SIG-M5 treated with dmso at 0.1 percent for 504 hours (cell line): ENCODE data around the gene CLEC11A.
"Not testable (repeated sequence)": the region's sequence is repeated elsewhere in the genome, so short reads cannot be mapped to it uniquely, and the experiment has no call there.

Experiments
- DNase-seq: peaks from one replicate; lab custom pipeline; 2025; ENCODE audit not compliant: unreplicated experiment; lab: John Stamatoyannopoulos, UW

Gene CLEC11A

DNA sequence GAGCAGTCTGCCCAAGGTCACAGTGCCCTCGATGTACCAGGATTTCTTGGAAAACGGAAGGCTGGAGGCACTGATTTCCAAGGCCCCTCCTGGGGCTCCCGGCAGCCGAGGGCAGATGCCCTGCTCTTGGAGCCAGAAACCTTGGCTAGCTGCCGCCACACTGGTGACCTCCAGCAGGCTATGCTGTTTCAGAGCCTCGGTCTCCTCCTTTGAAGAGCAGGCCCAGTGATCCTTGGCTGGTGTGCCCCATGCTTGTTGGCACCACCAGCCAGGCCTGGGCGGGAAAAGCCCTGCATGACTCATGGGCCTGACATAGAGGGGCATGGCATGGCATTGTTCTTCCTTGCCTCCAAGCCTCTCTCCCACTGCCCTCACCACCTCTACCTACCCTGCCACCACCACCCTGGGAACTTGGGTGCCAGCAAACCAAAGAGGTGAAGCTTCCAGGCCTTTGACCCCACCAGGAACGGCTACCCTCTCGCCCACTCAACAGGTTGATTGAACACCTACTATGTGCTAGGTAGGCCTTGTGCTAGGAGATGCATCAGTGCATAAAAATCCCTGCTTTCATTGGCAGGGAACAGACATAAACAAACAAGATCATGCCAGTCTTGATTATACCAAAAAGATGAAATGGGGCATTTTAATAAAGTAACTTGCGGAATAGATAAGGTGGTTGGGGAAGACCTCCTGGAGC is 1.6 kb upstream of the CLEC11A start:
- no peak for DNase-seq

GRCh38 chr19:50722201-50723013 is 757 bp upstream of the CLEC11A start:
- no peak for DNase-seq

- DNase-seq, result no peak
Observed at GRCh38 chr19:50723735-50724521, 764 bp downstream of the CLEC11A start.

DNA sequence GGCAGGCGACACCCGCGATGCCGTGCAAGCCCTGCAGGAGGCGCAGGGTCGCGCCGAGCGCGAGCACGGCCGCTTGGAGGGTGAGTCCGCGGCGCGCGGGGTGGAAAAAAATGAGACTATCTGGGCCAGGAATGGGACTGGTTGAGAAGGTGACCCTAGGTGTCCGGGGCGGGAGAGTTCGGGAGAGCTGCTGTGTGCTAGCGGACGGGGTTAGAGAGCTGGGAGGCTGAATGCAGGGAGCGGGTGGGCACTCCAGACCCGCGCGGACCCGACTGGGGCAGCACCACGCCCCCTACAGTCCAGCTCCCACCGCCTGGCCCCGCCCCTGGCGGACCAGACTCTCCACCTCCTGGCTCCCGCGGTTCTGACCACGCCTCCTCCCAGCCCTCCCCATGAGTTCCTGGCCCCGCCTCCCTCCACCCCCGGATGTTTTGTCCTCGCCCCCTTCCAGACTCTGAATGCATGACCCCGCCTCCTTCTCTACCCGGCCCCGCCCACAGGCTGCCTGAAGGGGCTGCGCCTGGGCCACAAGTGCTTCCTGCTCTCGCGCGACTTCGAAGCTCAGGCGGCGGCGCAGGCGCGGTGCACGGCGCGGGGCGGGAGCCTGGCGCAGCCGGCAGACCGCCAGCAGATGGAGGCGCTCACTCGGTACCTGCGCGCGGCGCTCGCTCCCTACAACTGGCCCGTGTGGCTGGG is 1.5 kb downstream of the CLEC11A start:
- DNase-seq, result peak; percentile 98

GRCh38 chr19:50725218-50725910 is 2.2 kb downstream of the CLEC11A start:
- DNase-seq, result no peak

DNA sequence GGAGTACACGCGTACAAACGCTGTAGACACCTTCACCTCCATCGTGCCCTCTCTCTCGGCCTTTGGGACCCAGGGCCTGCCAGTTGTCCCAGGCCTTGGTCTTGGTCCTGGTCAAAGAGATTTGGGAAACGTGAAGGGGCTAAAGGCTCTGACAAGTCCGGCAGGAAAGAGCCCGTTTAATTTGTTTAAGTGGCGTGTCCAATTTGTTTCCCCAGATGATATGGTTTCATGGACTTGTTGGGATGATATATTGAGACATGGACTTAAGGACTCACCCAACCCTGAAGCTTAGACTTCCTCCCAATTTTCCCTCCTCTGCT is 2.7 kb downstream of the CLEC11A start:
- DNase-seq, result no peak

GRCh38 chr19:50728084-50728737 is 5.0 kb downstream of the CLEC11A start:
- DNase-seq, result peak; percentile 93

DNA sequence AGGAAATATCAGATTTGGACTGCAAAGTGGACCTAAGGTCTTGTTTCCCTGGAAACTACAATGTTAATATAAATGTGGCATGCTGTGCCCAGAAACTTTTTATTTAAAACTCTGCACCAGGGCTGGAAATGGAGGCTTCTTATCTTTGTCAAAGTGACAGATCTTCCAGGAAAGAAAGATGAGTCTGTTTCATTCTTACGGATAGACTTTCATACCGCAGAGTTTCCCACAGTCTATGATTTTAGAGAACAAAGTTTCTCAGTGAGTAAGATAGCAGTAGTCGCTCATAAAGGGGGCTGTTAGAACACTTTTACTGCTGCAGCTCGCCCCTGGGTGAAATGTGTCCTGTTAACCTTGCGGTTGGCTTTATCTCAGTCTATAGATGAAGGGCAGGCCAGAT is 6.7 kb downstream of the CLEC11A start:
- DNase-seq, result no peak

GRCh38 chr19:50735869-50736268 is 12.7 kb downstream of the CLEC11A start:
- no peak for DNase-seq

DNA sequence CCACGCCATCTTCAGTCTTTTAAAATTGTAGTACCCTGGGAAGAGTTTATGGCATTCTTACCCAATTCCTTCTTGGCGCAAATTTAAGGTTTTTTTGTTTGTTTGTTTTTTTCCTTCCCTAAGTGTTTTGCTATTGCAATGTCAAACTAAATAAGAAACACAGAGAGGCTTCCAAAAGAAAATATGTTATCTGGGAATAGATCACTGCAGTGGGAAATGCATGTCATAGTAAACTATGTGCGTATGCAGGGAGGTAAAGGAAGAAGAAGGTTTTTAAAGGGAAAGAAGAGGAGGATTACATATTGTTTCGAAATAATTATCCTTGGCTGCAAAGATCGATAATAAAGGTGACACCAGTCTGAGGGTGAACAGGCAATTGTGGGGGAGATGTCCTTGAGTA is 13.2 kb downstream of the CLEC11A start:
- no peak for DNase-seq

- no peak for DNase-seq
Observed at GRCh38 chr19:50739132-50739913, 16.2 kb downstream of the CLEC11A start.

GRCh38 chr19:50739914-50740426 is 16.8 kb downstream of the CLEC11A start:
- peak; percentile 74 for DNase-seq

- no peak for DNase-seq
Observed at GRCh38 chr19:50741179-50741933, 18.2 kb downstream of the CLEC11A start.

GRCh38 chr19:50743537-50743936 is 20.4 kb downstream of the CLEC11A start:
- no peak for DNase-seq

DNA sequence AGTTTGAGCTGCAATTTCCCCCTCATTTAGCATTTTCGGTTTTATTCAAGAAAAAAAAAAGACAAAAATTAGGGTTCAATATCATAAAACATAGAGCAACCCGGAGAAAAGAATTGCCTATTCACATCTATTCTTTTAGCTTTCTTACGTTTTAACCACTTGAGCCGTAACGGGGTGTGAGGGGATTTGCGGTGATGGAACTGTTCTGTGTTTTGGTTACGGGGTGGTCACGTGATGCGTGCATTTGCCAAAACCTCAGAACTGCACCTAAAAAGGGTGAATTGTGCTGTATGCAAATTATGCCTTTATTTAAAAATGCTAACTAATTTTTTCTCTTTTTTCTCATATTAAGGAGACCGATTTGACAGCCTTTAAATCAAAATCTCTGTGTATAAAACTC is 22.1 kb downstream of the CLEC11A start:
- no peak for DNase-seq

GRCh38 chr19:50747141-50747540 is 24.0 kb downstream of the CLEC11A start:
- not testable (repeated sequence) for DNase-seq

- no peak for DNase-seq
Observed at GRCh38 chr19:50749490-50749889, 26.3 kb downstream of the CLEC11A start.

- DNase-seq, result no peak
Observed at GRCh38 chr19:50750010-50750409, 26.8 kb downstream of the CLEC11A start.
